HepG2 (cell line): Measurements from ENCODE around the gene MPIG6B. TPM values are rescaled to one million over a fixed set of nuclear protein-coding genes. Genes with fewer than 3 reads are reported as not detected.

ENCODE experiments used
- ATF4 ChIP-seq, 2 experiments: fragments of 450-650 bp in 1 of 2; sonication (generic) in 1 of 2; formaldehyde crosslinking; IDR thresholded peaks; 2 replicates each; pipeline versions ENCODE4 v1.5.0 to v1.8.0; 2020 to 2022; ENCODE audit warnings: mild to moderate bottlenecking in 1 of 2, missing genetic modification reagents in 1 of 2
- ERF ChIP-seq: IDR thresholded peaks from 2 replicates; pipeline ENCODE4 v1.6.1; 2018; ENCODE audit warnings: missing biosample characterization, missing genetic modification reagents
- FOXO4 ChIP-seq: sonication (generic); formaldehyde crosslinking; conservative IDR thresholded peaks from 2 replicates; pipeline ENCODE4 v1.8.1; 2023; ENCODE audit warnings: missing genetic modification reagents
- HCFC1 ChIP-seq: fragments of 150-350 bp; IDR thresholded peaks from 2 replicates; pipeline ENCODE4 v1.6.1; 2014; ENCODE audit warnings: low read depth, low read length
- HMGA1 ChIP-seq: sonication (generic); formaldehyde crosslinking; conservative IDR thresholded peaks from 2 replicates; pipeline ENCODE4 v1.4.0; 2020; ENCODE audit warnings: missing genetic modification reagents
- KDM4B ChIP-seq: sonication (generic); formaldehyde crosslinking; IDR thresholded peaks from 2 replicates; pipeline ENCODE4 v1.4.0; 2020; ENCODE audit warnings: missing genetic modification reagents
- KDM5B ChIP-seq: sonication (generic); formaldehyde crosslinking; IDR thresholded peaks from 2 replicates; pipeline ENCODE4 v1.4.0; 2020; ENCODE audit warnings: missing genetic modification reagents, mild to moderate bottlenecking, borderline replicate concordance
- MEF2D ChIP-seq: sonication (generic); formaldehyde crosslinking; IDR thresholded peaks from 2 replicates; pipeline ENCODE4 v1.5.1; 2020; ENCODE audit warnings: mild to moderate bottlenecking, missing genetic modification reagents
- NFE2 ChIP-seq: sonication (generic); formaldehyde crosslinking; IDR thresholded peaks from 2 replicates; pipeline ENCODE4 v1.4.0; 2020; ENCODE audit warnings: missing genetic modification reagents
- SNAPC2 ChIP-seq: sonication (generic); formaldehyde crosslinking; IDR thresholded peaks from 2 replicates; pipeline ENCODE4 v1.8.1; 2022; ENCODE audit warnings: mild to moderate bottlenecking, missing genetic modification reagents
- TEAD3 ChIP-seq: optimal IDR thresholded peaks from 2 replicates; pipeline ENCODE3; 2016; ENCODE audit warnings: borderline replicate concordance
- U2AF2 ChIP-seq: fragments of 200-400 bp; formaldehyde crosslinking; IDR thresholded peaks from 2 replicates; pipeline ENCODE4 v1.6.1; 2017; ENCODE audit warnings: low read depth, mild to moderate bottlenecking, low read length
- WIZ ChIP-seq: sonication (generic); formaldehyde crosslinking; IDR thresholded peaks from 2 replicates; pipeline ENCODE4 v1.5.1; 2020; ENCODE audit warnings: mild to moderate bottlenecking, missing genetic modification reagents
- XBP1 ChIP-seq: sonication (generic); formaldehyde crosslinking; IDR thresholded peaks from 2 replicates; pipeline ENCODE4 v1.5.0; 2020; ENCODE audit warnings: missing genetic modification reagents
- ZBTB2 ChIP-seq: sonication (generic); formaldehyde crosslinking; IDR thresholded peaks from 2 replicates; pipeline ENCODE4 v1.8.0; 2022; ENCODE audit warnings: low read depth, missing genetic modification reagents
- ZBTB39 ChIP-seq: sonication (generic); formaldehyde crosslinking; IDR thresholded peaks from 2 replicates; pipeline ENCODE4 v1.5.0; 2020; ENCODE audit warnings: missing genetic modification reagents
- ZNF10 ChIP-seq: sonication (generic); formaldehyde crosslinking; IDR thresholded peaks from 2 replicates; pipeline ENCODE4 v1.4.0; 2020; ENCODE audit warnings: mild to moderate bottlenecking, low read depth, missing genetic modification reagents, borderline replicate concordance
- ZNF709 ChIP-seq: sonication (generic); formaldehyde crosslinking; IDR thresholded peaks from 2 replicates; pipeline ENCODE4 v1.5.0; 2020; ENCODE audit warnings: mild to moderate bottlenecking, missing genetic modification reagents
- ZNF770 ChIP-seq: sonication (generic); formaldehyde crosslinking; IDR thresholded peaks from 2 replicates; pipeline ENCODE4 v1.5.0; 2020; ENCODE audit warnings: mild to moderate bottlenecking, missing genetic modification reagents
- ZNF773 ChIP-seq: sonication (generic); formaldehyde crosslinking; IDR thresholded peaks from 2 replicates; pipeline ENCODE4 v1.4.0; 2020; ENCODE audit warnings: missing genetic modification reagents, borderline replicate concordance
- ZSCAN20 ChIP-seq: sonication (generic); formaldehyde crosslinking; IDR thresholded peaks from 2 replicates; pipeline ENCODE4 v1.4.0; 2020; ENCODE audit warnings: missing genetic modification reagents, mild to moderate bottlenecking, borderline replicate concordance
- polyA plus RNA-seq, 8 experiments: library from polyadenylated mRNA; depleted of rRNA in 3 of 8; stranded (reverse) in 7 of 8; unstranded in 1 of 8; fragments of >200 nt; fragmentation: Illumina TruSeq in 4 of 8; extraction: Trizol in 4 of 8; gene quantifications; 2 replicates each; pipeline versions ENCODE4 v1.2.1 to v1.2.3, GENCODE V29; 2011 to 2016; ENCODE audit warnings: low read depth in 4 of 8, missing spikeins in 1 of 8, mixed read lengths in 1 of 8; ENCODE audit not compliant: insufficient read depth in 1 of 8
- total RNA-seq, 5 experiments: library from RNA; depleted of rRNA; stranded (reverse); fragments of >200 nt; fragmentation: Illumina TruSeq; extraction: Trizol; gene quantifications; 2 replicates each; pipeline ENCODE4 v1.2.3, GENCODE V29; 2016; ENCODE audit warnings: low read depth in 1 of 5

MPIG6B gene
- total and polyA plus RNA-seq, 2 of the 13 experiments (the other 11 are each of a cell fraction or from before 2014, with no cell fraction given): not detected

- TF ChIP-seq FOXO4 (CRISPR knock-in tag) (0 out of 2 replicates have a peak, but pooled peaks have one; percentile 45), ZNF10 (CRISPR knock-in tag) (no peak), ZBTB2 (CRISPR knock-in tag) (no peak), ATF4 (CRISPR knock-in tag; IDR thresholded peaks at IDR 0.05) (peak in 1 of 2 experiments; percentile 55; a peak in 1 of 4 replicates), U2AF2 (no peak), XBP1 (CRISPR knock-in tag) (no peak), MEF2D (CRISPR knock-in tag) (peak; percentile 16; the same call in 1 of the 2 replicates), ZSCAN20 (CRISPR knock-in tag) (0 out of 2 replicates have a peak, but pooled peaks have one; percentile 67), ZNF770 (CRISPR knock-in tag) (0 out of 2 replicates have a peak, but pooled peaks have one; percentile 43), ERF (CRISPR knock-in tag) (peak; percentile 75), KDM5B (no peak; the same call in 1 of the 2 replicates), TEAD3 (CRISPR knock-in tag) (peak; percentile 82), ZBTB39 (no peak; the same call in 1 of the 2 replicates), WIZ (CRISPR knock-in tag) (no peak), ZNF709 (no peak), ZNF773 (no peak), HMGA1 (CRISPR knock-in tag) (no peak), NFE2 (CRISPR knock-in tag) (no peak), KDM4B (CRISPR knock-in tag) (no peak; the same call in none of the 2 replicates), SNAPC2 (peak; percentile 35; the same call in 1 of the 2 replicates), HCFC1 (no peak)
These were observed 15.1 kb downstream of the MPIG6B start (continued) for GRCh38 chr6:31737991-31738979.
